H9 (cell line): Measurements from ENCODE around the gene OSBPL10. TPM values are rescaled to one million over a fixed set of nuclear protein-coding genes. Genes with fewer than 3 reads are reported as not detected.

Experiments
- DNase-seq: peaks from one replicate; pipeline ENCODE4 v3.0.0-alpha.2; 2017
- H2AFZ ChIP-seq: one replicate; pipeline ENCODE4 v1.6.1; 2013; ENCODE audit warnings: mild to moderate bottlenecking, low read length, control low read depth, moderate library complexity
- H2AK5ac ChIP-seq: 2 replicates; pipeline ENCODE4 v1.6.1; 2013; ENCODE audit warnings: low read length, control low read depth, mixed read lengths; ENCODE audit not compliant: insufficient read length
- H2BK120ac ChIP-seq: one replicate; pipeline ENCODE4 v1.6.1; 2013; ENCODE audit warnings: low read depth, mild to moderate bottlenecking, low read length, control low read depth, inconsistent platforms; ENCODE audit not compliant: poor library complexity, severe bottlenecking
- H2BK12ac ChIP-seq: 2 replicates; pipeline ENCODE4 v1.6.1; 2013; ENCODE audit warnings: low read length, control low read depth, mixed read lengths, low read depth; ENCODE audit not compliant: insufficient read length
- H2BK15ac ChIP-seq: 2 replicates; pipeline ENCODE4 v1.6.1; 2013; ENCODE audit warnings: low read depth, low read length, control low read depth
- H2BK20ac ChIP-seq: one replicate; pipeline ENCODE4 v1.6.1; 2013; ENCODE audit warnings: low read depth, mild to moderate bottlenecking, low read length, control low read depth, inconsistent platforms; ENCODE audit not compliant: poor library complexity, severe bottlenecking
- H2BK5ac ChIP-seq: 2 replicates; pipeline ENCODE4 v1.6.1; 2013; ENCODE audit warnings: low read length, control low read depth, mixed read lengths; ENCODE audit not compliant: insufficient read length
- H3K14ac ChIP-seq: 2 replicates; pipeline ENCODE4 v1.6.1; 2013; ENCODE audit warnings: low read length, control low read depth; ENCODE audit not compliant: insufficient read depth
- H3K18ac ChIP-seq: 2 replicates; pipeline ENCODE4 v1.6.1; 2013; ENCODE audit warnings: low read depth, mild to moderate bottlenecking, mixed read lengths, low read length, control low read depth; ENCODE audit not compliant: insufficient read length
- H3K23ac ChIP-seq: 2 replicates; pipeline ENCODE4 v1.6.1; 2013; ENCODE audit warnings: low read length, control low read depth, mixed read lengths, low read depth; ENCODE audit not compliant: insufficient read length
- H3K23me2 ChIP-seq: 2 replicates; pipeline ENCODE4 v1.6.1; 2013; ENCODE audit warnings: low read depth, mild to moderate bottlenecking, mixed read lengths, low read length, control low read depth; ENCODE audit not compliant: insufficient read length, poor library complexity, severe bottlenecking
- H3K27ac ChIP-seq: 2 replicates; pipeline ENCODE4 v1.5.1; 2013; ENCODE audit warnings: low read length, control low read depth, mixed read lengths, low read depth; ENCODE audit not compliant: insufficient read length
- H3K27me3 ChIP-seq: 2 replicates; pipeline ENCODE4 v1.6.1; 2013; ENCODE audit warnings: low read length, control low read depth, inconsistent platforms; ENCODE audit not compliant: insufficient read depth
- H3K4ac ChIP-seq: 2 replicates; pipeline ENCODE4 v1.6.1; 2013; ENCODE audit warnings: low read depth, mild to moderate bottlenecking, control low read depth, inconsistent platforms, low read length, moderate library complexity
- H3K4me1 ChIP-seq: 2 replicates; pipeline ENCODE4 v1.6.1; 2013; ENCODE audit warnings: low read length, control low read depth, inconsistent platforms; ENCODE audit not compliant: insufficient read depth
- H3K4me2 ChIP-seq: 2 replicates; pipeline ENCODE4 v1.6.1; 2013; ENCODE audit warnings: low read length, control low read depth, mixed read lengths; ENCODE audit not compliant: insufficient read length, insufficient read depth
- H3K56ac ChIP-seq: 2 replicates; pipeline ENCODE4 v1.6.1; 2013; ENCODE audit warnings: low read depth, mild to moderate bottlenecking, mixed read lengths, low read length, control low read depth; ENCODE audit not compliant: insufficient read length
- H3K79me1 ChIP-seq: 2 replicates; pipeline ENCODE4 v1.6.1; 2013; ENCODE audit warnings: low read depth, mild to moderate bottlenecking, moderate library complexity, low read length, control low read depth, inconsistent platforms; ENCODE audit not compliant: insufficient read depth, poor library complexity, severe bottlenecking
- H3K79me2 ChIP-seq: 2 replicates; pipeline ENCODE4 v1.6.1; 2013; ENCODE audit warnings: low read length, control low read depth, inconsistent platforms; ENCODE audit not compliant: insufficient read depth
- H3K9ac ChIP-seq: 2 replicates; pipeline ENCODE4 v1.6.1; 2013; ENCODE audit warnings: low read length, control low read depth, mixed read lengths; ENCODE audit not compliant: insufficient read length; ENCODE audit errors: extremely low read depth
- H3K9me3 ChIP-seq: one replicate; pipeline ENCODE4 v1.6.1; 2013; ENCODE audit warnings: low read depth, low read length, inconsistent platforms; ENCODE audit not compliant: control insufficient read depth
- H3T11ph ChIP-seq: one replicate; pipeline ENCODE4 v1.6.1; 2013; ENCODE audit warnings: mild to moderate bottlenecking, low read length, control low read depth, inconsistent platforms
- H4K20me1 ChIP-seq: one replicate; pipeline ENCODE4 v1.6.1; 2013; ENCODE audit not compliant: control insufficient read depth, insufficient read length, insufficient read depth
- H4K5ac ChIP-seq: 2 replicates; pipeline ENCODE4 v1.6.1; 2013; ENCODE audit warnings: low read depth, mild to moderate bottlenecking, mixed read lengths, low read length, control low read depth; ENCODE audit not compliant: insufficient read length
- H4K8ac ChIP-seq: replicated peaks from 2 replicates; pipeline ENCODE4 v1.6.1; 2013; ENCODE audit warnings: low read length, control low read depth, mixed read lengths, low read depth; ENCODE audit not compliant: insufficient read length
- H4K91ac ChIP-seq: 2 replicates; pipeline ENCODE4 v1.6.1; 2013; ENCODE audit warnings: low read depth, mild to moderate bottlenecking, moderate library complexity, mixed read lengths, low read length, control low read depth; ENCODE audit not compliant: insufficient read length
- H3K27ac Mint-ChIP-seq, 3 experiments: 2 replicates in 2 of 3; 3 replicates in 1 of 3; pipeline ENCODE4 v1.8.0; 2020 to 2021; ENCODE audit warnings: mixed read lengths in 3 of 3, mild to moderate bottlenecking in 1 of 3, moderate library complexity in 1 of 3
- H3K27me3 Mint-ChIP-seq: 2 replicates; pipeline ENCODE4 v1.8.0; 2021; ENCODE audit warnings: low read depth, mild to moderate bottlenecking, moderate library complexity, mixed read lengths
- H3K36me3 Mint-ChIP-seq, 3 experiments: 2 replicates in 2 of 3; 3 replicates in 1 of 3; pipeline ENCODE4 v1.8.0; 2020 to 2021; ENCODE audit warnings: low read depth in 3 of 3, mixed read lengths in 3 of 3; ENCODE audit not compliant: insufficient read depth in 1 of 3
- H3K4me1 Mint-ChIP-seq, 2 experiments: 2 replicates each; pipeline ENCODE4 v1.8.0; 2020; ENCODE audit warnings: mixed read lengths in 2 of 2
- H3K4me3 Mint-ChIP-seq, 2 experiments: 2 replicates in 1 of 2; 3 replicates in 1 of 2; pipeline ENCODE4 v1.8.0; 2020 to 2021; ENCODE audit warnings: mild to moderate bottlenecking in 2 of 2, mixed read lengths in 2 of 2, moderate library complexity in 1 of 2
- H3K9me3 Mint-ChIP-seq, 2 experiments: 2 replicates in 1 of 2; 3 replicates in 1 of 2; pipeline ENCODE4 v1.8.0; 2020; ENCODE audit warnings: mild to moderate bottlenecking in 2 of 2, mixed read lengths in 2 of 2, moderate library complexity in 1 of 2
- CTCF ChIP-seq: fragments of 200-600 bp; sonication (generic); conservative IDR thresholded peaks from 3 replicates; pipeline ENCODE4 v1.8.0; 2021; ENCODE audit warnings: antibody characterized with exemption, mild to moderate bottlenecking
- WGBS: extraction: QIAGEN DNeasy Blood & Tissue Kit; methylation state at CpG from one replicate; pipeline ENCODE4 v1.1.7; 2013; ENCODE audit warnings: missing lambda C conversion rate, low lambda C conversion rate, mixed read lengths; ENCODE audit not compliant: insufficient read length; ENCODE audit errors: extremely low coverage; 5-methylcytosine and 5-hydroxymethylcytosine counted together
- total RNA-seq: library from RNA; stranded (reverse); gene quantifications from 2 replicates; pipeline ENCODE4 v1.2.1, GENCODE V29; 2021

OSBPL10 gene
- total RNA-seq, 1 experiment from 2014 or later, result 42.7 TPM

GRCh38 chr3:31879365-31879764 is 101.7 kb downstream of the OSBPL10 start:
- H2BK120ac ChIP-seq, result no peak overlapping the region
- H4K5ac ChIP-seq, result no peak overlapping the region
- H3K9ac ChIP-seq, result no peak overlapping the region
- Mint-ChIP-seq H3K27me3 (no peaks in the 10 kb centered on the region), H3K36me3 (peaks cover 0 to 6% (median 2%) of the 10 kb centered on the region in 3 experiments; a peak in 5 of 7 replicates), H3K27ac (peak overlapping the region in 2 of 3 experiments; percentile 7 to 76; a peak in 2 of 7 replicates), H3K4me1 (peaks cover 27 to 30% of the 10 kb centered on the region in 2 experiments), H3K9me3 (no peaks in the 10 kb centered on the region), H3K4me3 (no peak overlapping the region)
- H3K14ac ChIP-seq, result no peak overlapping the region
- no peak overlapping the region for H2BK15ac ChIP-seq
- no peak for DNase-seq
- H3K56ac ChIP-seq, result no peak overlapping the region
- no peaks in the 10 kb centered on the region for H3K27me3 ChIP-seq
- no peak for TF ChIP-seq CTCF
- no peak overlapping the region for H4K91ac ChIP-seq
- no peak overlapping the region for H3K4me2 ChIP-seq
- H3K79me1 ChIP-seq, result peaks cover 9% of the 10 kb centered on the region
- no peaks in the 10 kb centered on the region for H4K20me1 ChIP-seq
- peaks cover 12% of the 10 kb centered on the region; the same call in 1 of the 2 replicates for H3K79me2 ChIP-seq
- no peak overlapping the region for H3T11ph ChIP-seq
- no peaks in the 10 kb centered on the region for H3K9me3 ChIP-seq
- H3K4ac ChIP-seq, result no peak overlapping the region
- no peak overlapping the region for H2AFZ ChIP-seq
- WGBS, result no CpG with 5 or more reads among the region's 6 CpGs
- H3K23me2 ChIP-seq, result no peaks in the 10 kb centered on the region
- no peak overlapping the region for H2BK20ac ChIP-seq
- no peak overlapping the region for H3K18ac ChIP-seq
- no peak overlapping the region for H2BK12ac ChIP-seq
- no peak overlapping the region for H2AK5ac ChIP-seq
- no peak overlapping the region for H4K8ac ChIP-seq
- H2BK5ac ChIP-seq, result no peak overlapping the region
- H3K4me1 ChIP-seq, result peaks cover 8% of the 10 kb centered on the region
- H3K27ac ChIP-seq, result no peak overlapping the region
- no peak overlapping the region for H3K23ac ChIP-seq
